OCI-LY7 (cell line): ENCODE measurements around the gene PSD2.

Source experiments
- EZH2phosphoT487 ChIP-seq: fragments of 200-600 bp; sonication (generic); IDR thresholded peaks from 2 replicates; pipeline ENCODE4 v1.6.1; 2018; ENCODE audit warnings: low read depth, borderline replicate concordance, mild to moderate bottlenecking, mixed run types, antibody characterized with exemption, low read length, moderate library complexity, mixed read lengths
- TF ChIP-seq, protein P1 (sequence below): fragments of 200-600 bp; sonication (generic); conservative IDR thresholded peaks from 2 replicates; pipeline ENCODE4 v1.5.1; 2014; ENCODE audit warnings: mild to moderate bottlenecking, antibody characterized with exemption, low read length, moderate library complexity, mixed read lengths

DNA sequence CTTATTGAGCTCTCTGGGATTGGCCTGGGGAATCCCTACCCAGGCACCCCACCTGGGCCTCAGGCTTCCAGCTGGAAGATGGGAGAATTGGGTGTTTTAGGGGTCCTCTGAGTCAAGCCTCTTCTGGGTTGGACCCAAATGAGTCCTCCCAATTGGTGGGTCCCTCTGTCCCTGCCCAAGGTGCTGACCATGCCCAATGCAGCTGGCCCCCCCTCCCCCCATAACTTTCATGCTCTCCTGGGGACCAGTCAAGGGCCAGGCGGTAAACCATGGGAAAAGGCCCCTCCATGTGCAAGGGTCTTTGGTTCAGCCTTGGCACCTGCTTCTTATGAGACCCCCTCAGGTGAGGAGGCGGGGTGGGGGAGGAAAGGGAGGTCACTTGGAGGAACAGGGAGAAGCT is 3.4 kb upstream of the PSD2 start:
- TF ChIP-seq, protein P1, sequence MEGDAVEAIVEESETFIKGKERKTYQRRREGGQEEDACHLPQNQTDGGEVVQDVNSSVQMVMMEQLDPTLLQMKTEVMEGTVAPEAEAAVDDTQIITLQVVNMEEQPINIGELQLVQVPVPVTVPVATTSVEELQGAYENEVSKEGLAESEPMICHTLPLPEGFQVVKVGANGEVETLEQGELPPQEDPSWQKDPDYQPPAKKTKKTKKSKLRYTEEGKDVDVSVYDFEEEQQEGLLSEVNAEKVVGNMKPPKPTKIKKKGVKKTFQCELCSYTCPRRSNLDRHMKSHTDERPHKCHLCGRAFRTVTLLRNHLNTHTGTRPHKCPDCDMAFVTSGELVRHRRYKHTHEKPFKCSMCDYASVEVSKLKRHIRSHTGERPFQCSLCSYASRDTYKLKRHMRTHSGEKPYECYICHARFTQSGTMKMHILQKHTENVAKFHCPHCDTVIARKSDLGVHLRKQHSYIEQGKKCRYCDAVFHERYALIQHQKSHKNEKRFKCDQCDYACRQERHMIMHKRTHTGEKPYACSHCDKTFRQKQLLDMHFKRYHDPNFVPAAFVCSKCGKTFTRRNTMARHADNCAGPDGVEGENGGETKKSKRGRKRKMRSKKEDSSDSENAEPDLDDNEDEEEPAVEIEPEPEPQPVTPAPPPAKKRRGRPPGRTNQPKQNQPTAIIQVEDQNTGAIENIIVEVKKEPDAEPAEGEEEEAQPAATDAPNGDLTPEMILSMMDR, result no peak
- no peak for TF ChIP-seq EZH2phosphoT487
